ENCODE results near the gene PREP.

PREP gene

DNA sequence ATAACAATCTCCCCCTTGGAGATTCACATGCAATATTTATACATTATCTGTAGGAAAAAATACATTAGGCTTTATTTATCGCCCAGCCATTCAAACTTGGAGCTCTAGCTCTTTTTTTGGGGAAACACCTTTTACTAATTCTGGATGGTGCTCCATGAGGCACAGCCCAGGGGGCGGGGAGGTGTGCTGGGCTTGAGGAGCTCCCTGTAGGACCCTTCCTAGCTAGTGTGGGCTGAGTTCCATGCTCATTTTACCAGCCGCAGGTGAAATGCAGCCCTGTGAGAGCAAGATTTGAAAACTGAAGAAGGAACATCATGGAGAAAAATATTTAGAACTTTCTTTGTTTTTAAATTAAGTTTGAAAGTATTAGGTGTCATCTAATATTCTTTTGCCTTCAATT lies 123.4 kb downstream of the PREP start:
- Histone ChIP-seq H3K9ac (no peak overlapping the region), H3K36me3 (peaks cover 92 to 100% (median 96%) of the 10 kb centered on the region in 11 experiments), H4K20me1 (no peaks in the 10 kb centered on the region), H3K9me3 (replicated peaks in 1 of 11) (0 out of 22 replicates have a peak, but pooled peaks cover 0 to 6% (median 0%) of the 10 kb centered on the region in 11 experiments), H3K4me2 (no peak overlapping the region), H3K27me3 (no peaks in the 10 kb centered on the region), H3K27ac (no peak overlapping the region), H3K4me1 (no peaks in the 10 kb centered on the region), H3K4me3 (no peak overlapping the region)
- no peak for TF ChIP-seq Cebpa-rat (IDR thresholded peaks at IDR 0.05)

GRCh38 chr6:105278813-105279212 lies 124.1 kb downstream of the PREP start:
- Histone ChIP-seq H3K4me1 (no peaks in the 10 kb centered on the region), H4K20me1 (no peaks in the 10 kb centered on the region), H3K9ac (no peak overlapping the region), H3K4me3 (no peak overlapping the region), H3K4me2 (no peak overlapping the region), H3K27me3 (no peaks in the 10 kb centered on the region), H3K27ac (no peak overlapping the region), H3K36me3 (peaks cover 85 to 93% (median 90%) of the 10 kb centered on the region in 11 experiments), H3K9me3 (replicated peaks in 1 of 11) (0 out of 22 replicates have a peak, but pooled peaks cover 0 to 6% (median 0%) of the 10 kb centered on the region in 11 experiments)
- no peak for TF ChIP-seq Cebpa-rat (IDR thresholded peaks at IDR 0.05)

- no peak overlapping the region for H3K4me2 ChIP-seq
- H3K27ac ChIP-seq: no peak overlapping the region
- H4K20me1 ChIP-seq: 0 out of 22 replicates have a peak, but pooled peaks cover 0 to under 1% (median 0%) of the 10 kb centered on the region in 11 experiments
- no peaks in the 10 kb centered on the region for H3K27me3 ChIP-seq
- H3K36me3 ChIP-seq: peaks cover 81 to 85% (median 83%) of the 10 kb centered on the region in 11 experiments
- no peaks in the 10 kb centered on the region for H3K4me1 ChIP-seq
- no peak overlapping the region for H3K9ac ChIP-seq
- H3K9me3 ChIP-seq (replicated peaks in 1 of 11): 0 out of 22 replicates have a peak, but pooled peaks cover 0 to 6% (median 0%) of the 10 kb centered on the region in 11 experiments
- TF ChIP-seq Cebpa-rat (IDR thresholded peaks at IDR 0.05): no peak
- H3K4me3 ChIP-seq: no peak overlapping the region
These were observed 124.8 kb downstream of the PREP start for GRCh38 chr6:105278035-105278434.

DNA sequence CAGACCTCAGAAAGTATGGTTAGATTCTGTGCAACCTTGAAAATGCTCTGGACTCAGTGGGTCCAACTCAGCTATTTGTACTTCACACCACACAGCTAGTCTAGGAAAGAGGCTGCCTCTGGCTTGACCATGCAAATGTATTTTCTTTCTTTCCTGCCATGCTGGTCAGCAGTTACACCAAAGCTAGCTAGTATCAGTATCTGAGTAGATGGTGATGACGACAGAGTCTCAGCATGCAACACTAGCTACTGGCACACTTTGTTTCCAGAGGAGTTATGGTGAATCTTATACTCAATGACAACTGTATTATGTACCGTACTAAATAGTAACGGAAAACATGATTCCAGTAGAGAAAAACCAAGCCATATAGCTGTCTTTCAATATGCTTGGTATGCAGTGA lies 126.5 kb downstream of the PREP start:
- no peaks in the 10 kb centered on the region for H3K4me1 ChIP-seq
- no peak overlapping the region for H3K4me2 ChIP-seq
- no peak overlapping the region for H3K4me3 ChIP-seq
- no peak overlapping the region for H3K9ac ChIP-seq
- 0 out of 22 replicates have a peak, but pooled peaks cover 0 to 4% (median 0%) of the 10 kb centered on the region in 11 experiments for H4K20me1 ChIP-seq
- H3K27me3 ChIP-seq: no peaks in the 10 kb centered on the region
- no peak overlapping the region for H3K27ac ChIP-seq
- TF ChIP-seq Cebpa-rat (IDR thresholded peaks at IDR 0.05): no peak
- peaks cover 64 to 69% (median 67%) of the 10 kb centered on the region in 11 experiments for H3K36me3 ChIP-seq
- H3K9me3 ChIP-seq (replicated peaks in 1 of 11): 0 out of 22 replicates have a peak, but pooled peaks cover 0 to 6% (median 0%) of the 10 kb centered on the region in 11 experiments

GRCh38 chr6:105275542-105275941 lies 127.3 kb downstream of the PREP start:
- Histone ChIP-seq H3K36me3 (peaks cover 56 to 60% (median 59%) of the 10 kb centered on the region in 11 experiments), H3K9me3 (replicated peaks in 1 of 11) (0 out of 22 replicates have a peak, but pooled peaks cover 0 to 6% (median 0%) of the 10 kb centered on the region in 11 experiments), H3K27me3 (no peaks in the 10 kb centered on the region), H3K4me1 (no peaks in the 10 kb centered on the region), H3K27ac (no peak overlapping the region), H3K9ac (no peak overlapping the region), H4K20me1 (0 out of 22 replicates have a peak, but pooled peaks cover 0 to 4% (median 0%) of the 10 kb centered on the region in 11 experiments), H3K4me2 (no peak overlapping the region), H3K4me3 (no peak overlapping the region)
- no peak for TF ChIP-seq Cebpa-rat (IDR thresholded peaks at IDR 0.05)

DNA sequence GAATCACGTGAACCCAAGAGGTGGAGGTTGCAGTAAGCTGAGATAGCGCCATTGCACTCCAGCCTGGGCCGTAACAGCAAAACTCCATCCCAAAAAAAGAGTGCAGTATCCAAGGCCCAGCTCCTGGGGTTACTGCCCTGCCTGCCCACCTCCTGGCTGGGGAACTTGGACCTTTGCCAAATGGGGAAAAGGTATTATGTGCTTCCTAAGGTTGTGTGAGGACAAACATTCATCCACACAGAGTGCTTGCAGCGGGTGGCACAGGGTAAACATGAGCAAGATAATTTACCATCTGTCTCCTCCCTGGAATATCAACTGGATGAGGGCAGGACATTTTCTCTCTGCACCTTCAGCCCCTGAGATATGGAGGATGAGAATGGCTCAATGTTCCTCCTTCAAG lies 128.2 kb downstream of the PREP start:
- no peak for TF ChIP-seq Cebpa-rat (IDR thresholded peaks at IDR 0.05)

DNA sequence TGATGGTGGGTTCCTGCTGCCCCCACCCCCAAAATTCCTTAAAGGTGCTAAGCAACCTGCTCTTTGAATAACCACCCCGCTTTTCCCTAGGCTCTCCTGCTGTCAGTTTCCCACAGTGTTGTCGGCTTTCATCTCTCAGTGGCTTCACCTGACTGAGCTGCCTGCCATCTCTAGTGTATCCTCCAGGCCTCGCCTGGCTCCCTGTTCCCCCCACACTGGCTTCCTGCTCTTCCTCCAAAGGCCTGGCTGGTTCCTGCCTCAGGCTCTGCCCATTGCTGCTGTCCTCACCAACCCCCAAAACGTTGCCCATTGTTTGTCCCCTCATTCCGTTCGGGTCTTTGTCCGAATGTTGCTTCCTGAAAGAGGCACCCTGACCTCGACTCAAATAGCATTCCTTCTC lies 129.3 kb downstream of the PREP start:
- no peak overlapping the region for H3K27ac ChIP-seq
- peaks cover 37 to 41% (median 40%) of the 10 kb centered on the region in 11 experiments for H3K36me3 ChIP-seq
- H3K4me3 ChIP-seq: no peak overlapping the region
- 0 out of 22 replicates have a peak, but pooled peaks cover 0 to 6% (median 0%) of the 10 kb centered on the region in 11 experiments for H3K9me3 ChIP-seq (replicated peaks in 1 of 11)
- H3K9ac ChIP-seq: no peak overlapping the region
- H3K4me1 ChIP-seq: no peaks in the 10 kb centered on the region
- no peak overlapping the region for H3K4me2 ChIP-seq
- no peak for TF ChIP-seq Cebpa-rat (IDR thresholded peaks at IDR 0.05)
- H4K20me1 ChIP-seq: 0 out of 22 replicates have a peak, but pooled peaks cover 0 to 4% (median 0%) of the 10 kb centered on the region in 11 experiments
- no peaks in the 10 kb centered on the region for H3K27me3 ChIP-seq

More for the DNA sequence above, 128.2 kb downstream of the PREP start:
- Histone ChIP-seq H3K9ac (no peak overlapping the region), H3K4me1 (no peaks in the 10 kb centered on the region), H3K4me2 (no peak overlapping the region), H4K20me1 (0 out of 22 replicates have a peak, but pooled peaks cover 0 to 4% (median 0%) of the 10 kb centered on the region in 11 experiments), H3K27ac (no peak overlapping the region), H3K9me3 (replicated peaks in 1 of 11) (0 out of 22 replicates have a peak, but pooled peaks cover 0 to 6% (median 0%) of the 10 kb centered on the region in 11 experiments), H3K27me3 (no peaks in the 10 kb centered on the region), H3K36me3 (peaks cover 47 to 52% (median 50%) of the 10 kb centered on the region in 11 experiments), H3K4me3 (no peak overlapping the region)

DNA sequence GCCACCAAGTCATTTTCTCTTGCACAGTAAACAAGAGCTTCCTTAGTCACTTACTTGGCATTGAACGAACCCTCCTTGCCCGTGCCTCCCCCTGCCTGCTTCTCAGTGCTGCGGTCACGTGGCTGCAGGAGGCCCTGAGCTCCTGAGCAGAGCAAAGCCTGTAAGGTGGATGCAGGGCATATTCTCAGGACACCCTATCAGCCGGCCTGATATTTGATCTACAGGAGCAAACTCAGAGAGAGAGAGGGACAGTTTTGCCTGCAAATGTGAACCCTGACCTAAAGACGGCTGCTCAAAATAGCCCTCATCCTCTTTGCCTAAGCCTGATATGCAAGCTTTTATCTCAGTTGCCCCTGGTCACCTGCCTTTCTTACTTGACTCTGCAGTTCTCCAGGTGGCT lies 130.1 kb downstream of the PREP start:
- Histone ChIP-seq H3K9me3 (replicated peaks in 1 of 11) (0 out of 22 replicates have a peak, but pooled peaks cover 0 to 6% (median 0%) of the 10 kb centered on the region in 11 experiments), H3K27me3 (no peaks in the 10 kb centered on the region), H3K9ac (no peak overlapping the region), H3K4me2 (no peak overlapping the region), H3K4me3 (no peak overlapping the region), H4K20me1 (0 out of 22 replicates have a peak, but pooled peaks cover 0 to 4% (median 0%) of the 10 kb centered on the region in 11 experiments), H3K36me3 (peaks cover 29 to 33% (median 32%) of the 10 kb centered on the region in 11 experiments), H3K4me1 (no peaks in the 10 kb centered on the region), H3K27ac (no peak overlapping the region)
- no peak for TF ChIP-seq Cebpa-rat (IDR thresholded peaks at IDR 0.05)

DNA sequence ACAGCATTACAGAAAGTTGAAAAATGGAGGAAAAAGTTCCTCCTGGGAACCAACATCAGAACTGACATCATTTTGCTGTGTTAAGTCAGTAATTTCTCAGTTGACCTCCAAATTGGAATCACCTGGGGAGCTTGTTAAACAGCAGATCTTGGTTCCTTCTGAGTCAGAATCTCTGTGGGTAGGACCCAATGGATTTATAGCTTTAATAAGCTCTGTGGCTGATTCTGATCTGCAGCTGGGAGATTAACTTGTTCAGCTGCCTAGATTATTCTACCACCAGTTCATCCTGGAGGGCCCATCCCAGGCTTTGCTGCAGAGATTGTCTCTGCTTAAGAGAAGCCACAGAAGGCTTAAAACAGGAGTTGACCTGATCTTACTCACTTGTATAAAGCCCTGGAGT lies 132.4 kb downstream of the PREP start:
- peaks cover 8 to 10% (median 10%) of the 10 kb centered on the region in 11 experiments for H3K36me3 ChIP-seq
- no peak overlapping the region for H3K4me2 ChIP-seq
- H3K27me3 ChIP-seq: no peaks in the 10 kb centered on the region
- no peak for TF ChIP-seq Cebpa-rat (IDR thresholded peaks at IDR 0.05)
- no peaks in the 10 kb centered on the region for H3K4me1 ChIP-seq
- no peak overlapping the region for H3K4me3 ChIP-seq
- H4K20me1 ChIP-seq: 0 out of 22 replicates have a peak, but pooled peaks cover 0 to 4% (median 0%) of the 10 kb centered on the region in 11 experiments
- H3K27ac ChIP-seq: no peak overlapping the region
- peaks cover 0 to 14% (median 9%) of the 10 kb centered on the region in 11 experiments; a peak in 10 of 22 replicates for H3K9me3 ChIP-seq (replicated peaks in 1 of 11)
- no peak overlapping the region for H3K9ac ChIP-seq

Measured in BLaER1 treated with 17β-estradiol and CSF1 and Interleukin-3, amounts not matched to agents 10 nM and 100 nM (cell line).